Right ventricle myocardium inferior (tissue), 1 donor: Measurements from ENCODE around the gene ZFAND2B. TPM values are rescaled to one million over a fixed set of nuclear protein-coding genes. Genes with fewer than 3 reads are reported as not detected.
A peak's percentile ranks its signal among the peaks of the same experiment; 100 is the strongest.

Experiments
- ATAC-seq: fragments of 200-7000 bp; cut with Tn5 transposase; one replicate; pipeline ENCODE4 v1.9.1; 2020; ENCODE audit warnings: mild to moderate bottlenecking, moderate library complexity
- DNase-seq: peaks from one replicate; pipeline ENCODE4 v3.0.0; 2021; ENCODE audit errors: missing footprints
- intact Hi-C: fragments of 100-400 bp; cut with DNase I; formaldehyde crosslinking; loops from one replicate; pipeline ENCODE4 v1.11.0; 2022
- long read RNA-seq: library from polyadenylated mRNA; unstranded; transcript quantifications from one replicate; pipeline ENCODE4 v2.0.0, GENCODE V29; 2021
- total RNA-seq: library from RNA; stranded (reverse); fragmentation: NEBNext Ultra II Directional; extraction: Animal tissue kit (Norgen Biotek cat#: 25700); gene quantifications from one replicate; pipeline ENCODE4 v1.2.1, GENCODE V29; 2021
- donor health status: DM: no; HTN: yes; CAD: no; lungs with severe emphysema.

Gene ZFAND2B
- total RNA-seq = 24.3 TPM
- long read RNA-seq, transcript ZFAND2B-212 (10 exons, 1,199 nt) = major isoform, 7 of 23 reads
- long read RNA-seq, transcript ZFAND2B-201 (9 exons, 1,314 nt) = major isoform, 7 of 23 reads
- long read RNA-seq, partial matches to known transcripts = 6 of 23 reads
- long read RNA-seq, other reads (novel, unspliced or antisense) = 3 of 23 reads

- DNase-seq (peak; percentile 98), ATAC-seq (peak; percentile 98)
- intact Hi-C loops = loop anchor here (1.0 to 2.0 kb wide), 3 partner anchors 22 to 73 kb away; partner anchors contain the start of genes ANKZF1, ATG9A, CNPPD1 and DNAJB2
Measured at GRCh38 chr2:219206328-219207133, at the start of gene ZFAND2B. Gene ZFAND2B (plus strand): TSS chr2:219206782. CDS start chr2:219206988, 206 bp downstream.

GRCh38 chr2:219157396-219157795 lies 49.2 kb upstream of the ZFAND2B start:
- intact Hi-C loops = no loop called here
- ATAC-seq (no peak), DNase-seq (no peak)

DNA sequence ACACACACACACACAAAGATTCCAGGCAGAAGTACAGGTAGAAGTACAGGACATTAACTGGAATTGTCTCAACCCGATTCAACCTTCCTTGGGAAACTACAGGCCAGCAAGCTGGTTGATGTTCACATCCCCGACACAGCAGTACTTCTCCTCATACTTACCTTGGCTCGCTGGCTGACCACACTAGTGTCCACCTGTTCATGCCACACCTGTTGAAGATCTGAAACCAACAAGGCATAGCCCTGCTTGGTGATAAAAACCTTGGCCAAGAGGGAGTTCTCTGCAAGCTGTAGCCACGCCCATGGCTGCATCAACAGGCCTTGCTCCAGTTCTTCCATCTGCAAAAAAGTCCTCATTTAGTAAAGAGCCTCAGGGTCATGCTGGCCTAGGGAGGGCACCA lies 48.6 kb upstream of the ZFAND2B start:
- intact Hi-C loops = no loop called here
- ATAC-seq = no peak
- no peak for DNase-seq

DNA sequence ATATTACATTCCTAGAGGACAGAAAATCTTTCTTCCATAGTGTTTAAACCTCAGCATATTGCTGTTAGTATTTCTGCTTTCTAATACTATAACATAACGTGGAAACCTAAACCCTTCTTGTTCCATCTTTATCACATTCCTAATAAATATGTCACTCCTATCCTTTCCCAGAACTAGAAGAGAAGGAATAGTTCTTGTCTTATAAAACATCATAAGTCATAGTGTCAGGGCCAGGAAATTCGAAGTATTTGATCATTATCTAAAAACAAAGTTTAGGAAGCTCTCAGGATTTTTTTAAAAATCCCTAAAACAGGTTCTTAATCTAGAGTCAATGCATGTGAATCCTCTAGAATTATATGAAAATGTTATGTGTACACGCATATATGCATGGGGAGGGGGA lies 48.0 kb upstream of the ZFAND2B start:
- DNase-seq (no peak), ATAC-seq (no peak)
- intact Hi-C loops = no loop called here

DNA sequence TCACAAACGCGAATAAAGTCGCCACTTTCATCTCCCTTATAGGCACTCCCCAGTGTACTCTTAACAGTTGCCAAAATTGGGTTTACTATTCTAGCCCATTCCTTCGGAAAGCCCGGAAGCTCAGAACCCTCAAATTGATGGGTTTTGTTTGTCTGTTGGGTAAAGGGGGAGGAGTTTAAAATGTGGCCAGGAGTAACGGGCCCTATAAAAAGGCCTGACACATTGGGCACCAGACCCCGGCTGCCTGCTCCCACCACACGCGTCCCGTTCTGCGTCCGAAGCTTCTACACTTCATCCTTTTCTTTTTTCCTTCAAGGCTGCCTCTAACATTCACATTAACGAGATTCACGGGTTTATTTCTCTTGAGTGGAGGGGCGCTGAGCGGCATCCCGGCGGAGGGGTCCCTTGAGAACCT lies 46.8 kb upstream of the ZFAND2B start:
- ATAC-seq (no peak), DNase-seq (no peak)
- intact Hi-C loops = loop anchor here (1.0 kb wide), 3 partner anchors 18 to 139 kb away; no protein-coding TSS in a partner anchor

DNA sequence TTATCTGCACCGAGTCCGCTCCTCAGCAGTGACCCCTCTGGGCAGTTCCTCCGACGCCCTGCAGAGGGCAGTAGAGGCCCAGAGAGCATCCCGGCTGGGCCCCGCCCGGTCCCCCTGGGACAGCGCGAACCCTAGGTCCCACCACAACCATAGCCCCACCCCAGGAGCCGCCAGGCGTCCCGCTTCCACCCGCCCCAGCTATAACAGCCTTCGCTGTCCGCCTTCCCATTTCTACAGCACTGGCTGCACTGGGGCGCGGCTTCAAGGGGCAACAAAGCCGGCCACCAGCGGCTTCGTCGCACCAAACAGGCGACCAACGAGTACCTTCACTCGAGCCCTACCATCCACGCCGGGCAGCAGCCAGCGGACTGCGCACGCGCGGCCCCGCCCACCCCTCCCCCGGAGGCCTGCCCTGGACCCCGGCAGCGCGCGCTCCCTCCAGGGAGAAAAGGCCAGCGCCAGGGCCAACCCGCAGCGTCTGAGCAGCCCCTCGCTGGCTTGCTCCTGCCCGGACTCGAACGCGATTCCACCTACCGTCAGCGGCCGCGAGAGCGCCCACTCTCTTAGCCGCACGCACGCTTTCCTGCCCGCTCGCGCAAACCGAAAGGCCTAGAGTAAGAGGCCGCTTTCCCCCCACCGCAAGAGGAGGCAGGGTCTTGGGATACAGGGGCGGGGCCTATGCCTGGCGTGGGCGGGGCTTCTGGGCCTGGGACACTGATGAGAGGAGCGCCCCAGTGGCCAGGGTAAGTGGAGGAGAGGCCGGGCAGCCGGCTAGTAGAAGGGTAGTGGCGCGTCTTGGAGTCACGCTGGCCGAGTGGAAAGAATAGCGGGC lies 46.2 kb upstream of the ZFAND2B start, which contains the start of gene NHEJ1:
NHEJ1 (minus strand) TSS at position 630 of the 832 bp plus-strand sequence. CDS start 2,453 bp downstream, outside the sequence.
- peak; percentile 98 for ATAC-seq
- peak; percentile 98 for DNase-seq
- intact Hi-C loops = loop anchor here (1.0 kb wide), 3 partner anchors 17 to 138 kb away; no protein-coding TSS in a partner anchor

DNA sequence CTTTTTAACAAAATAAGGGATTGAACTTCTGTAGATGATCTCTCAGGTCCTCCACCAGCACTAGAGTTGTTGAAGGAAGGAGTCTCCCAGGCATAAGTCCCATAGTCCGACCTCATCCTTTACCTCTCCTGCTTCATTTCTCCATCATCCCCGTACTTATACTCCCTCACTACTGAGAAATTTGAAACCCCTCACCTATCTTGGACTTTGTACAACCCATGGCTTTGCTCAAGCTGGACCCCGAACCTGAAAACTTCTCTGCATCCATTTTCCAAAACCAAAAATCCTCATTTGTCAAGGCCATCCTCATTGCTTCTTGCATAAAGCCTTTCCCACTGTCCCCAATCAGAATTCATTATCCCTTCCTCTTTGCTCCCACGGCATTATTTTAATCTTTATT lies 45.5 kb upstream of the ZFAND2B start:
- no peak for DNase-seq
- ATAC-seq = no peak
- intact Hi-C loops = no loop called here

DNA sequence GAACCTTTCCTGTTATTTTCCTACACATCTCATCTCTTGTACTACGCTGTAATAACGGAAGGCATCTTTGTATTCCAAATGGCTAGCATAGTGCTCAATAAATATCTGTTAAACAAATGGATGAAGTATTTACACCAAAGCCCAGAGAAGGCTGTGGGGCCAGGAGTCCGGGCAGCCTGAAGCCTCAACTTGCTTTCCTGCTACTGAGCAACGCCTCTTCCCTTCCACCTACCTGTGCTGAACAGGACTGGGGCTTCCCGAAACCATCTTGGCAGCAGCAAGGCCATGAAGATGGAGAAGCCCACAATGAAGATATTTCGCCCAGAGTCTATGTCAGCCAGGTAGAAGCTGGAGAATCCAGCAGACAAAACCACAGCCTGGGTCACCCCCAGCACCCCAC lies 43.4 kb upstream of the ZFAND2B start:
- DNase-seq (no peak), ATAC-seq (no peak)
- intact Hi-C loops = no loop called here

DNA sequence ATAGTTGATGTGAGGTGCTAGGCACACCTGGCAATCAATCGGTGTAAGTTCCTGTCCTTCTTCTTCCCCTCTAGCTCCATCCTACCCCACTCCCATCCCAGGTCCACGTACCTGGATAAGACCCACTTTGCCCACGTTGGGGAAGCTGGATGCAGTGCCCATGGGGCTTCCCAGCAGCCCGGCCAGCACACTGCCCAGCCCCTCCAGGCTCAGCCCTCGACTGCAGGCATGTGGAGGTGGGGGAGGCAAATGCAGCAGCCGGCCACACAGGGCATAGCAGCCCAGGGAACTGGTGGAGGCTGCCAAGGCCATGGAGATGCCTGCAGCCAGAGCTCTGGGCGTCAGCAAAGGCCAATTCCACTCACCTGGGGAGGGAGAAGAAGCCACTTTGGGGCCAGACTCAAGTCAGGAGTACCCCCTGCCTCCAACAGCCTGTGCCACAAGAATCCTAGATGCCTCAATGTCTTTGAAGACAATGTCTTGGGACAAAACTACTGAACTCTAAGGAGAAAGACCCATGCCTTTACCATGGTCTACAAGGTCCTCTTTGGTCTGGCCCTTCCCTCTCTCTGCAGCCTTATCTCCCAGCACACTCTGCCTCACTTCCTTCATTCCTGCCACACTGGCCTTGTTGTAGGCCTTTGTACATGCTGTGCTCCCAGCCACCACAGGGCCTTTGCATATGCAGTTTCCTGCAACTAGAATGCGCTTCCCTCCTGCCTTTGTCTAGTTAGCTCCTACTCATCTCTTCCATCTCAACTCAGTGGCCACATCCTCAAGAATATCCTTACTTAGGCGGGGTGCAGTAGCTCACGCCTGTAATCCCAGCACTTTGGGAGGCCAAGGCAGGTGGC lies 41.3 kb upstream of the ZFAND2B start:
- no peak for ATAC-seq
- DNase-seq = no peak
- intact Hi-C loops = no loop called here

GRCh38 chr2:219167997-219168396 lies 38.6 kb upstream of the ZFAND2B start:
- intact Hi-C loops = no loop called here
- DNase-seq (no peak), ATAC-seq (no peak)

GRCh38 chr2:219168526-219168925 lies 38.1 kb upstream of the ZFAND2B start:
- DNase-seq = no peak
- intact Hi-C loops = no loop called here
- ATAC-seq = no peak

DNA sequence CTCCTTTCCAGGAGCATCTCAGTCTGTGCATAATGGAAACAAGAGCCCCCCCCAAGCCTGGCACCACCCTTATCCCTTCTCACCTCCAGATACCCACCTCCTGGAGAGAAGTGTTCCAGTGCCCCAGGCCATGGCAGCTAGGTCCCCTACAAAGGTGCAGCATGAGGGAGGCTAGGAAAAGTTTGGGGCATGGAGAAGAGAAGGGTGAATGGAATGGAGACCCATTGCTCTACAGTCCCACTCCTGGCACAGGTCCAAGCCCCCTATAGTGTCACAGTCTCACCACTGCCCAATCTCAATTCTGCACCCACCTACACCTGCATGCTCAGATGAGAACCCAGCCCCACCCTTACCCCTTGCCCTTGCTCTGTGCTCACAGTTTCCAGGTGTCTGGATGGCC lies 37.6 kb upstream of the ZFAND2B start:
- ATAC-seq (no peak), DNase-seq (no peak)
- intact Hi-C loops = no loop called here

DNA sequence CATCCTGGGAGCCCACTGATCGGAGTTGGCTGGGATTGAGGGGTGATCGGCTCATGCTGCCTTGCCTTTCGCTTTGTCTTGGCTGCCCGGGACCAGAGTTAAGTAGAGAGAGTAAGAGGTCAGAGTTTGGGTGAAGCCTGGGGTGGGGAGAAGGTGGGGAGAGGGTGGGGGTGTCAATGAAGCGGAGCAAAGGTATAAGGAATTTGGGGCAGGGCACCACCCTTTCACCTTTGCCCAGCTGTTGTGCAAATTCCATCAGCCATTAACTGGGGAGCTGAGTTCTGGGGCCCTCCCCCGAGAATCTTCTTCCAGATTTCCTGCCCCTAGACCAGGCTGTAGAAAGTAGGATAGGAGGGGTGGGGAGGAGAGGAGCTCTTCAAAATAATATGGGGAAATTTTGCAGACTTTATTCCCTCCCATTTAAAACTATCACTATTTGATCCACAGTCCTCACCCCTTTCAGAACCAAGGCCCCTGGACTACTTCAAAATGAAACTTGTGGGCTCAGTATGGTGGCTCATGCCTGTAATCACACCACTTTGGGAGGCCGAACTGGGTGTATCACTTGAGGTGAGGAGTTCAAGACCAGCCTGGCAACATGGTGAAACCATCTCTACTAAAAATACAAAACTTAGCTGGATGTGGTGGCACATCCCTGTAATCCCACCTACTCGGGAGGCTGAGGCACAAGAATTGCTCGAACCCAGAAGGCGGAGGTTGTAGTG lies 36.5 kb upstream of the ZFAND2B start, which contains the start of gene SLC23A3:
SLC23A3 (minus strand) TSS at position 100 of the 725 bp plus-strand sequence; CDS start at position 55, 45 bp downstream.
- intact Hi-C loops = no loop called here
- DNase-seq = no peak
- no peak for ATAC-seq

- peak; percentile 71 for ATAC-seq
- intact Hi-C loops = no loop called here
- no peak for DNase-seq
Measured at GRCh38 chr2:219171231-219171651, 35.3 kb upstream of the ZFAND2B start.

GRCh38 chr2:219172231-219173154 lies 34.1 kb upstream of the ZFAND2B start:
- no peak for DNase-seq
- intact Hi-C loops = no loop called here
- ATAC-seq = no peak

GRCh38 chr2:219173176-219173575 lies 33.4 kb upstream of the ZFAND2B start:
- ATAC-seq = no peak
- intact Hi-C loops = no loop called here

GRCh38 chr2:219174146-219174545 lies 32.4 kb upstream of the ZFAND2B start:
- DNase-seq = no peak
- ATAC-seq = no peak
- intact Hi-C loops = no loop called here

More at GRCh38 chr2:219173176-219173575, 33.4 kb upstream of the ZFAND2B start:
- no peak for DNase-seq
